ENCODE data around the gene F5. TPM values are rescaled to one million over a fixed set of nuclear protein-coding genes. Genes with fewer than 3 reads are reported as not detected.

The F5 gene
- total RNA-seq, 1 experiment from 2014 or later: 0.37 TPM

DNA sequence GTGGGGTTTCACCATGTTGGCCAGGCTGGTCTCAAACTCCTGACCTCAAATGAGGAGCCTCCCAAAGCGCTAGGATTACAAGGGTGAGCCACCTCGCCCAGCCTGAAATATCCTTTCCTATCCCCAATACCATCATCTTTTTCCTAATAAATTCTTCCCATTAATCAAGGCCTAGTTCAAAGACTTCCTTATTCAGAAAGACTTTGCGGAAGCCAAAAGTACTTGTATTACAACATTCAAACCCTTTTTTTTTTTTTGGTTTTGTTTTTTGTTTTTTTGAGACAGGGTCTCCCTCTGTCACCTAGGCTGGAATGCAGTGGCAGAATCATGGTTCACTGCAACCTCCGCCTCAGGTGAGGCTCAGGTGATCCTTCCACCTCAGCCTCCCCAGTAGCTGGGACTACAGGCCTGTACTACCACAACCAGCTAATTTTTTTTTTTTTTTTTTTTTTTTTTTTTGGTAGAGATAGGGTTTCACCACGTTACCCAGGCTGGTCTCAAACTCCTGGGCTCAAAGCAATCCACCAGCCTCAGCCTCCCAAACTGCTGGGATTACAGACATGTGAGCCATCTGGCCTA is 108.1 kb downstream of the F5 start:
- intact Hi-C loops (cut with micrococcal nuclease): no loop called here
- Histone ChIP-seq H3K79me2 (ENCODE audit: insufficient read depth, low read length) (peaks cover 53% of the 10 kb centered on the region), H3K4me2 (ENCODE audit: low read length) (no peak overlapping the region), H3K9me3 (ENCODE audit: control insufficient read depth in 1 of 2, insufficient read depth in 1 of 2, low read depth in 1 of 2, low read length in 2 of 2) (no peaks in the 10 kb centered on the region), H3K36me3 (ENCODE audit: control insufficient read depth in 1 of 2, insufficient read depth in 2 of 2, low read length in 2 of 2) (peaks cover 2 to 5% of the 10 kb centered on the region in 2 experiments; a peak in 2 of 4 replicates), H3K4me3 (replicated peaks in 1 of 2; ENCODE audit: low read depth in 1 of 2, low read length in 2 of 2) (no peak overlapping the region), H3K9ac (ENCODE audit: low read length) (no peak overlapping the region), H3K4me1 (ENCODE audit: control insufficient read depth in 1 of 2, insufficient read depth in 2 of 2, low read length in 2 of 2) (peaks cover 0 to 5% of the 10 kb centered on the region in 2 experiments; a peak in 2 of 4 replicates), H4K20me1 (ENCODE audit: insufficient read depth) (no peaks in the 10 kb centered on the region; the same call in 1 of the 2 replicates), H3K27me3 (ENCODE audit: insufficient read depth, low read length) (no peaks in the 10 kb centered on the region), H3K9me2 (ENCODE audit: insufficient read depth) (no peaks in the 10 kb centered on the region), H2AFZ (ENCODE audit: low read depth, low read length, poor library complexity, severe bottlenecking) (no peak overlapping the region), H3K27ac (ENCODE audit: low read depth, low read length) (no peak overlapping the region)
- ChIA-PET RAD21 (ENCODE audit: low non-redundant PET in 1 of 2, low total read pairs in 2 of 2, uncharacterized antibody in 2 of 2, unreplicated experiment in 2 of 2) (no interaction called here), CTCF (no interaction called here), POLR2A (no interaction called here)
- no peak for ATAC-seq
- TF ChIP-seq POLR2A (IDR thresholded peaks at IDR 0.05; ENCODE audit: borderline replicate concordance, extremely low read depth, insufficient read depth, insufficient read length) (no peak), EZH2phosphoT487 (IDR thresholded peaks at IDR 0.05; ENCODE audit: borderline replicate concordance) (no peak), EZH2 (IDR thresholded peaks at IDR 0.05) (no peak), ZNF274 (IDR thresholded peaks at IDR 0.05; ENCODE audit: low read depth, low read length) (no peak), CEBPB (IDR thresholded peaks at IDR 0.05; ENCODE audit: low read depth) (no peak), SP1 (IDR thresholded peaks at IDR 0.05; ENCODE audit: low read depth) (no peak), EGR1 (IDR thresholded peaks at IDR 0.05; ENCODE audit: low read depth) (no peak), TCF7L2 (IDR thresholded peaks at IDR 0.05; ENCODE audit: borderline replicate concordance, extremely low read depth, insufficient read depth, insufficient read length) (no peak)
- TF ChIP-seq, protein P1, sequence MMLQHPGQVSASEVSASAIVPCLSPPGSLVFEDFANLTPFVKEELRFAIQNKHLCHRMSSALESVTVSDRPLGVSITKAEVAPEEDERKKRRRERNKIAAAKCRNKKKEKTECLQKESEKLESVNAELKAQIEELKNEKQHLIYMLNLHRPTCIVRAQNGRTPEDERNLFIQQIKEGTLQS (IDR thresholded peaks at IDR 0.05): no peak
- TF ChIP-seq, protein P2, sequence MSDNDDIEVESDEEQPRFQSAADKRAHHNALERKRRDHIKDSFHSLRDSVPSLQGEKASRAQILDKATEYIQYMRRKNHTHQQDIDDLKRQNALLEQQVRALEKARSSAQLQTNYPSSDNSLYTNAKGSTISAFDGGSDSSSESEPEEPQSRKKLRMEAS (IDR thresholded peaks at IDR 0.05): no peak
- TF ChIP-seq, protein P3, sequence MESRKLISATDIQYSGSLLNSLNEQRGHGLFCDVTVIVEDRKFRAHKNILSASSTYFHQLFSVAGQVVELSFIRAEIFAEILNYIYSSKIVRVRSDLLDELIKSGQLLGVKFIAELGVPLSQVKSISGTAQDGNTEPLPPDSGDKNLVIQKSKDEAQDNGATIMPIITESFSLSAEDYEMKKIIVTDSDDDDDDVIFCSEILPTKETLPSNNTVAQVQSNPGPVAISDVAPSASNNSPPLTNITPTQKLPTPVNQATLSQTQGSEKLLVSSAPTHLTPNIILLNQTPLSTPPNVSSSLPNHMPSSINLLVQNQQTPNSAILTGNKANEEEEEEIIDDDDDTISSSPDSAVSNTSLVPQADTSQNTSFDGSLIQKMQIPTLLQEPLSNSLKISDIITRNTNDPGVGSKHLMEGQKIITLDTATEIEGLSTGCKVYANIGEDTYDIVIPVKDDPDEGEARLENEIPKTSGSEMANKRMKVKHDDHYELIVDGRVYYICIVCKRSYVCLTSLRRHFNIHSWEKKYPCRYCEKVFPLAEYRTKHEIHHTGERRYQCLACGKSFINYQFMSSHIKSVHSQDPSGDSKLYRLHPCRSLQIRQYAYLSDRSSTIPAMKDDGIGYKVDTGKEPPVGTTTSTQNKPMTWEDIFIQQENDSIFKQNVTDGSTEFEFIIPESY (IDR thresholded peaks at IDR 0.05; ENCODE audit: extremely low read depth, insufficient replicate concordance, low read length): no peak
- BruUV-seq (replicated peaks): no TSS peak
- DNase-seq (ENCODE audit: low read depth, low spot score): no peak
